ENCODE results near the gene PDE6C.

- TF ChIP-seq CTCF (conservative IDR thresholded peaks at IDR 0.05 in 1 of 2, IDR thresholded peaks at IDR 0.05 in 1 of 2; ENCODE audit: extremely low read depth in 1 of 2, insufficient read depth in 1 of 2, low read depth in 1 of 2, low read length in 2 of 2): no peak
- TF ChIP-seq EZH2 (IDR thresholded peaks at IDR 0.05; ENCODE audit: borderline replicate concordance, low read length): no peak
These were observed 60.6 kb downstream of the PDE6C start for GRCh38 chr10:93672890-93673289.

Measured in mammary epithelial cell (primary cell).